ENCODE results near the gene UBA52. TPM values are rescaled to one million over a fixed set of nuclear protein-coding genes. Genes with fewer than 3 reads are reported as not detected.

The UBA52 gene
- total and polyA plus RNA-seq, 2 of the 8 experiments (the other 6 are each of a cell fraction or from before 2014, with no cell fraction given), result 1,340 to 5,409 TPM

DNA sequence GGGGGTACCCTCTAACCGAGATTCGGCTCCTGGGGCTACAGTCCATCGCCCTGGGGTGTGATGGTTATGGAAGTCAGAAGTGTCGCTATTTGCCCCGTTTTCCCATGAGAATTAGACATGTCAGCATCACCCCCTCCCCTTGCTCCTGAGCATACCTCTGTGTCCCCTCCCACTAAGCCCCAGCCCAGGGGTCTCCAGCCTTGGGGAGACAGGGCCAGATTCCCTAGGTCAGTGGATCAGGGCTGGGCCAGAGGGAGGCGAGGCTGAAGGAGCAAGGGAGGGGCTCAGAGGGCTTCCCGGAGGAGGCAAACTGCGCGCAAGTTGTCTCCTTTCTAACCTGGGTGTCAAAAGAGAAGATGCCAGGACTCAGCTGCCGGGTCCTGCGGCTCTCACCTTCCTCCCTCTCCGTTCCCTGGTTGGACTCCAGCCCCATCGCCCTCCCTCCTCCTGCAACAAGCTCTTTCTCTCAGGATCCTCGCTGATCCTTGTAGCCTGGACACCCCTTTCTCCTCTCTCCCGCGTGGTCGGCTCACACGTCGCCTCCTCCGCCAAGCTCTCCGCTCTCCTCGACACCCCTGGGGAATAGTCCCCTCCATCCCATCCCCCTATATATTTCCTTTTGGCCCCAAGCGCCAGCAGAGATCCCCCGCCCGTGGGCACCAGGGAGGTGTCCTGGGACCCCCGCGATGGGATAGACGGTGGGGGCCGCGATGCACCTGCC lies 40.6 kb downstream of the UBA52 start (continued):
- TF ChIP-seq TAF7 (optimal IDR thresholded peaks at IDR 0.05; ENCODE audit: borderline replicate concordance, low read depth, low read length), result no peak
- TF ChIP-seq POLR2AphosphoS5 (IDR thresholded peaks at IDR 0.05; ENCODE audit: low read depth, low read length), result no peak
- TF ChIP-seq, protein P1, sequence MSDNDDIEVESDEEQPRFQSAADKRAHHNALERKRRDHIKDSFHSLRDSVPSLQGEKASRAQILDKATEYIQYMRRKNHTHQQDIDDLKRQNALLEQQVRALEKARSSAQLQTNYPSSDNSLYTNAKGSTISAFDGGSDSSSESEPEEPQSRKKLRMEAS (IDR thresholded peaks at IDR 0.05), result no peak; the same call in 1 of the 2 replicates
- TF ChIP-seq CTBP2 (IDR thresholded peaks at IDR 0.05; ENCODE audit: borderline replicate concordance, insufficient read depth, insufficient read length, low read length), result peak; percentile 14
